ENCODE data around the gene CCR2.
"Not testable (repeated sequence)": the region's sequence is repeated elsewhere in the genome, so short reads cannot be mapped to it uniquely, and the experiment has no call there.

The CCR2 gene

GRCh38 chr3:46378426-46378942, 24.6 kb downstream of the CCR2 start:
- peak; percentile 54 to 68 for DNase-seq (ENCODE audit: low read depth in 2 of 2)

GRCh38 chr3:46380471-46381221, 26.7 kb downstream of the CCR2 start:
- DNase-seq (ENCODE audit: low read depth in 2 of 2) = no peak

- DNase-seq (ENCODE audit: low read depth in 2 of 2) = no peak
Observed at GRCh38 chr3:46381625-46382024, 27.7 kb downstream of the CCR2 start.

GRCh38 chr3:46383211-46383950, 29.5 kb downstream of the CCR2 start:
- DNase-seq (ENCODE audit: low read depth in 2 of 2) = no peak

GRCh38 chr3:46383951-46384330, 30.0 kb downstream of the CCR2 start:
- no peak for DNase-seq (ENCODE audit: low read depth in 2 of 2)

- DNase-seq (ENCODE audit: low read depth in 2 of 2) = no peak
Observed at GRCh38 chr3:46386205-46386604, 32.3 kb downstream of the CCR2 start.

- DNase-seq (ENCODE audit: low read depth in 2 of 2) = not testable (repeated sequence)
Observed at GRCh38 chr3:46388847-46389246, 34.9 kb downstream of the CCR2 start.

- DNase-seq (ENCODE audit: low read depth in 2 of 2) = no peak
Observed at GRCh38 chr3:46389306-46389705, 35.4 kb downstream of the CCR2 start.

GRCh38 chr3:46391526-46391925, 37.6 kb downstream of the CCR2 start:
- not testable (repeated sequence) for DNase-seq (ENCODE audit: low read depth in 2 of 2)

GRCh38 chr3:46393011-46393410, 39.1 kb downstream of the CCR2 start:
- no peak for DNase-seq (ENCODE audit: low read depth in 2 of 2)

GRCh38 chr3:46393554-46394434, 39.9 kb downstream of the CCR2 start:
- no peak for DNase-seq (ENCODE audit: low read depth in 2 of 2)

GRCh38 chr3:46395210-46395661, 41.3 kb downstream of the CCR2 start:
- DNase-seq (ENCODE audit: low read depth in 2 of 2) = no peak

GRCh38 chr3:46395766-46396530, 42.0 kb downstream of the CCR2 start:
- DNase-seq (ENCODE audit: low read depth in 2 of 2) = no peak

GRCh38 chr3:46397111-46397510, 43.2 kb downstream of the CCR2 start:
- no peak for DNase-seq (ENCODE audit: low read depth in 2 of 2)

- no peak for DNase-seq (ENCODE audit: low read depth in 2 of 2)
Observed at GRCh38 chr3:46398186-46398955, 44.5 kb downstream of the CCR2 start.

GRCh38 chr3:46399098-46399497, 45.2 kb downstream of the CCR2 start:
- no peak for DNase-seq (ENCODE audit: low read depth in 2 of 2)

- no peak for DNase-seq (ENCODE audit: low read depth in 2 of 2)
Observed at GRCh38 chr3:46399557-46399956, 45.6 kb downstream of the CCR2 start.

GRCh38 chr3:46400000-46400734, 46.3 kb downstream of the CCR2 start:
- no peak for DNase-seq (ENCODE audit: low read depth in 2 of 2)

- DNase-seq (ENCODE audit: low read depth in 2 of 2) = no peak
Observed at GRCh38 chr3:46400846-46401245, 46.9 kb downstream of the CCR2 start.

- DNase-seq (ENCODE audit: low read depth in 2 of 2) = no peak
Observed at GRCh38 chr3:46401579-46401978, 47.7 kb downstream of the CCR2 start.
